SK-N-SH (cell line): ENCODE results near the gene TRAF5. TPM values are rescaled to one million over a fixed set of nuclear protein-coding genes. Genes with fewer than 3 reads are reported as not detected.

Experiments
- CTCF ChIA-PET: fragments of 300-600, 350-600 bp; formaldehyde crosslinking; extraction: SDS; loops from one replicate; lab custom pipeline; 2021; lab: Yijun Ruan, JAX
- POLR2A ChIA-PET: fragments of 350-600 bp; sonication (Branson Sonifier 250); formaldehyde crosslinking; extraction: SDS; loops from one replicate; lab custom pipeline; 2020; ENCODE audit warnings: antibody characterized with exemption, inconsistent platforms; lab: Yijun Ruan, JAX
- DNase-seq: peaks from one replicate; pipeline ENCODE4 v3.0.0; 2012
- H2AFZ ChIP-seq: fragments of 200-600 bp; sonication (generic); 2 replicates; pipeline ENCODE4 v1.8.1; 2016; ENCODE audit warnings: antibody characterized with exemption, mild to moderate bottlenecking, low read depth
- H3F3A ChIP-seq: fragments of 200-600 bp; sonication (generic); replicated peaks from 2 replicates; pipeline ENCODE3; 2016; ENCODE audit warnings: antibody characterized with exemption, mild to moderate bottlenecking; ENCODE audit not compliant: insufficient read depth
- H3K27ac ChIP-seq, 2 experiments: fragments of 200-500 bp in 1 of 2; fragments of 200-600 bp in 1 of 2; sonication (Bioruptor generic) in 1 of 2; sonication (generic), shearing (Covaris generic) in 1 of 2; 2 replicates each; pipeline versions ENCODE4 v1.5.1 to v1.6.1; 2014 to 2016; ENCODE audit warnings: low read depth in 2 of 2, inconsistent platforms in 1 of 2, low read length in 1 of 2, mild to moderate bottlenecking in 1 of 2, mixed read lengths in 1 of 2
- H3K27me3 ChIP-seq: fragments of 200-600 bp; sonication (generic), shearing (Covaris generic); 2 replicates; pipeline ENCODE4 v1.6.1; 2016; ENCODE audit warnings: mixed run types; ENCODE audit not compliant: insufficient read depth
- H3K36me3 ChIP-seq, 2 experiments: fragments of 200-500 bp in 1 of 2; fragments of 200-600 bp in 1 of 2; sonication (Bioruptor generic) in 1 of 2; sonication (generic) in 1 of 2; replicated peaks in 1 of 2; 2 replicates each; pipeline versions ENCODE3 to v1.5.1; 2014 to 2016; ENCODE audit warnings: low read length in 1 of 2, mild to moderate bottlenecking in 1 of 2; ENCODE audit not compliant: insufficient read depth in 2 of 2, control insufficient read depth in 1 of 2
- H3K4me1 ChIP-seq, 2 experiments: fragments of 200-500 bp in 1 of 2; fragments of 200-600 bp in 1 of 2; sonication (Bioruptor generic) in 1 of 2; sonication (generic), shearing (Covaris generic) in 1 of 2; 2 replicates each; pipeline versions ENCODE4 v1.5.1 to v1.6.1; 2014 to 2016; ENCODE audit warnings: low read depth in 1 of 2, low read length in 1 of 2, mixed run types in 1 of 2; ENCODE audit not compliant: insufficient read depth in 2 of 2, control insufficient read depth in 1 of 2
- H3K4me2 ChIP-seq: fragments of 200-600 bp; sonication (generic), shearing (Covaris generic); 2 replicates; pipeline ENCODE4 v1.6.1; 2017; ENCODE audit warnings: mixed run types
- H3K4me3 ChIP-seq, 2 experiments: fragments of 200-500 bp in 1 of 2; fragments of 200-600 bp in 1 of 2; sonication (Bioruptor generic) in 1 of 2; sonication (generic), shearing (Covaris generic) in 1 of 2; 2 replicates each; pipeline versions ENCODE4 v1.5.1 to v1.8.1; 2014 to 2016; ENCODE audit warnings: low read depth in 2 of 2, inconsistent platforms in 1 of 2, low read length in 1 of 2, mild to moderate bottlenecking in 1 of 2, mixed read lengths in 1 of 2, moderate library complexity in 1 of 2
- H3K79me2 ChIP-seq: fragments of 200-600 bp; sonication (generic); 2 replicates; pipeline ENCODE4 v1.8.1; 2017; ENCODE audit warnings: mild to moderate bottlenecking; ENCODE audit not compliant: insufficient read depth
- H3K9ac ChIP-seq: fragments of 200-600 bp; sonication (generic); 2 replicates; pipeline ENCODE4 v1.6.1; 2017; ENCODE audit warnings: mixed run types
- H3K9me2 ChIP-seq: fragments of 200-600 bp; sonication (generic); 2 replicates; pipeline ENCODE4 v1.6.1; 2017; ENCODE audit warnings: mixed run types
- H3K9me3 ChIP-seq: fragments of 200-600 bp; sonication (generic); 2 replicates; pipeline ENCODE4 v1.6.1; 2017; ENCODE audit warnings: mixed run types, mild to moderate bottlenecking, moderate library complexity
- H4K20me1 ChIP-seq: fragments of 200-600 bp; sonication (generic); 2 replicates; pipeline ENCODE4 v1.6.1; 2017; ENCODE audit warnings: mild to moderate bottlenecking, mixed run types; ENCODE audit not compliant: insufficient read depth
- EZH2phosphoT487 ChIP-seq: fragments of 200-600 bp; sonication (generic); IDR thresholded peaks from 2 replicates; pipeline ENCODE4 v1.6.1; 2017; ENCODE audit warnings: low read depth, mixed run types, mild to moderate bottlenecking, antibody characterized with exemption, moderate library complexity, borderline replicate concordance
- FOSL2 ChIP-seq: IDR thresholded peaks from 2 replicates; pipeline ENCODE4 v1.4.0; 2012; ENCODE audit warnings: low read depth, mild to moderate bottlenecking, moderate library complexity, borderline replicate concordance
- FOXJ3 ChIP-seq: sonication (generic); formaldehyde crosslinking; IDR thresholded peaks from 2 replicates; pipeline ENCODE4 v1.5.1; 2020; ENCODE audit warnings: mild to moderate bottlenecking, missing genetic modification reagents
- FOXM1 ChIP-seq: IDR thresholded peaks from 2 replicates; pipeline ENCODE4 v1.4.0; 2012; ENCODE audit warnings: low read depth, mild to moderate bottlenecking
- GABPA ChIP-seq: IDR thresholded peaks from 2 replicates; pipeline ENCODE4 v1.4.0; 2012; ENCODE audit warnings: low read depth, mild to moderate bottlenecking
- GATA2 ChIP-seq: sonication (generic); formaldehyde crosslinking; IDR thresholded peaks from 2 replicates; pipeline ENCODE4 v1.5.0; 2020; ENCODE audit warnings: mild to moderate bottlenecking, missing genetic modification reagents
- JUND ChIP-seq: IDR thresholded peaks from 2 replicates; pipeline ENCODE4 v1.4.0; 2012
- NRF1 ChIP-seq: IDR thresholded peaks from 2 replicates; pipeline ENCODE4 v1.6.1; 2012; ENCODE audit warnings: low read depth, mild to moderate bottlenecking, low read length
- PBX3 ChIP-seq: IDR thresholded peaks from 2 replicates; pipeline ENCODE4; 2012
- REST ChIP-seq: IDR thresholded peaks from 2 replicates; pipeline ENCODE4 v1.6.1; 2012; ENCODE audit warnings: mild to moderate bottlenecking, low read depth, low read length, moderate library complexity
- RFX5 ChIP-seq: IDR thresholded peaks from 2 replicates; pipeline ENCODE4 v1.6.1; 2012; ENCODE audit warnings: mild to moderate bottlenecking, improper control_type of control experiment, low read length
- TCF12 ChIP-seq: IDR thresholded peaks from 2 replicates; pipeline ENCODE4 v1.4.0; 2012
- USF2 ChIP-seq: fragments of 150-350 bp; IDR thresholded peaks from 2 replicates; pipeline ENCODE4 v1.6.1; 2017; ENCODE audit warnings: antibody characterized with exemption, low read length, low read depth, borderline replicate concordance
- YY1 ChIP-seq: IDR thresholded peaks from 2 replicates; pipeline ENCODE4 v1.4.0; 2012; ENCODE audit warnings: low read depth, mild to moderate bottlenecking
- WGBS: methylation state at CpG from one replicate; pipeline ENCODE4 v1.1.6; 2017; ENCODE audit warnings: low lambda C conversion rate; 5-methylcytosine and 5-hydroxymethylcytosine counted together
- polyA plus RNA-seq, 3 experiments: library from polyadenylated mRNA; depleted of rRNA; stranded (reverse); fragments of >200 nt; gene quantifications; 2 replicates each; pipeline ENCODE4 v1.2.3, GENCODE V29; 2012

Gene TRAF5
- polyA plus RNA-seq, 1 of the 3 experiments (the other 2 are of a cell fraction), result 7.6 TPM

- TF ChIP-seq PBX3, result no peak
- no peak for TF ChIP-seq GABPA
- no peak for TF ChIP-seq NRF1
- TF ChIP-seq YY1, result no peak
- TF ChIP-seq USF2, result no peak
- no peak for TF ChIP-seq FOSL2
- TF ChIP-seq JUND, result no peak
- TF ChIP-seq FOXM1, result no peak
- no peak for TF ChIP-seq RFX5
These were observed 19.1 kb downstream of the TRAF5 start (continued) for GRCh38 chr1:211345719-211346118.

- peaks cover 5 to 11% of the 10 kb centered on the region in 2 experiments; a peak in 1 of 4 replicates for H3K4me1 ChIP-seq
- H3K9ac ChIP-seq, result no peak overlapping the region
- POLR2A ChIA-PET, result interaction anchor here (0.6 kb wide), 1 partner anchor 870 kb away, joined by 3 read pairs; no protein-coding TSS in a partner anchor
- no peaks in the 10 kb centered on the region for H3K79me2 ChIP-seq
- DNase-seq, result no peak
- H3F3A ChIP-seq, result no peaks in the 10 kb centered on the region
- H3K4me3 ChIP-seq, result no peak overlapping the region
- H4K20me1 ChIP-seq, result no peaks in the 10 kb centered on the region
- H3K4me2 ChIP-seq, result no peak overlapping the region
- TF ChIP-seq TCF12 (no peak), GATA2 (CRISPR knock-in tag) (no peak), RFX5 (no peak), EZH2phosphoT487 (no peak), USF2 (no peak), REST (no peak), FOXJ3 (CRISPR knock-in tag) (no peak), NRF1 (no peak)
- no peaks in the 10 kb centered on the region for H3K9me3 ChIP-seq
- no peaks in the 10 kb centered on the region for H3K36me3 ChIP-seq
- H3K27me3 ChIP-seq, result no peaks in the 10 kb centered on the region
- CTCF ChIA-PET, result interaction anchor here (1.0 to 2.1 kb wide), 4 partner anchors 8 to 24 kb away, joined by 3 to 10 read pairs (median 5); no protein-coding TSS in a partner anchor
- no peak overlapping the region for H2AFZ ChIP-seq
- 96% methylated on average over 4 of the region's 4 CpGs for WGBS
- no peak overlapping the region for H3K27ac ChIP-seq
- H3K9me2 ChIP-seq, result no peaks in the 10 kb centered on the region
These were observed 20.6 kb downstream of the TRAF5 start for GRCh38 chr1:211347077-211347844.
